Fibroblast of lung (primary cell): ENCODE measurements around the gene CLIC3. TPM values are rescaled to one million over a fixed set of nuclear protein-coding genes. Genes with fewer than 3 reads are reported as not detected.

Experiments used
- DNase-seq, 2 donors: peaks; one replicate each; pipeline versions ENCODE4 v3.0.0 to v3.0.0-alpha.2; 2010; ENCODE audit warnings: low read depth in 2 of 2
- H2AFZ ChIP-seq: 2 replicates; pipeline ENCODE4 v1.5.1; 2012; ENCODE audit warnings: low read length, control low read depth, inconsistent platforms
- H3K27ac ChIP-seq: 2 replicates; pipeline ENCODE4 v1.5.1; 2011; ENCODE audit warnings: low read length, control low read depth; ENCODE audit not compliant: insufficient read depth
- H3K27me3 ChIP-seq: 2 replicates; pipeline ENCODE4 v1.5.1; 2011; ENCODE audit warnings: mild to moderate bottlenecking, low read length; ENCODE audit not compliant: control insufficient read depth, insufficient read depth
- H3K36me3 ChIP-seq: 2 replicates; pipeline ENCODE4 v1.5.1; 2011; ENCODE audit warnings: low read length; ENCODE audit not compliant: control insufficient read depth, insufficient read depth
- H3K4me1 ChIP-seq: 2 replicates; pipeline ENCODE4 v1.5.1; 2011; ENCODE audit warnings: low read length; ENCODE audit not compliant: control insufficient read depth, insufficient read depth; ENCODE audit errors: extremely low read depth
- H3K4me2 ChIP-seq: 2 replicates; pipeline ENCODE4 v1.5.1; 2011; ENCODE audit warnings: low read length, control low read depth; ENCODE audit not compliant: insufficient read depth; ENCODE audit errors: extremely low read depth
- H3K4me3 ChIP-seq, 4 experiments: fragments of 200-600 bp in 1 of 4; sonication (generic) in 1 of 4; replicated peaks in 1 of 4; 2 replicates each; pipeline ENCODE4 v1.5.1; 2011 to 2016; ENCODE audit warnings: low read length in 4 of 4, low read depth in 3 of 4, mild to moderate bottlenecking in 3 of 4, control low read depth in 2 of 4, inconsistent platforms in 1 of 4, mixed read lengths in 1 of 4; ENCODE audit not compliant: insufficient read depth in 1 of 4; ENCODE audit errors: control extremely low read depth in 1 of 4
- H3K79me2 ChIP-seq: 2 replicates; pipeline ENCODE4 v1.5.1; 2012; ENCODE audit warnings: mild to moderate bottlenecking, low read length, inconsistent platforms; ENCODE audit not compliant: control insufficient read depth, insufficient read depth
- H3K9ac ChIP-seq: 2 replicates; pipeline ENCODE4 v1.5.1; 2011; ENCODE audit warnings: mild to moderate bottlenecking, low read length, control low read depth; ENCODE audit not compliant: insufficient read depth
- H3K9me3 ChIP-seq: 2 replicates; pipeline ENCODE4 v1.5.1; 2012; ENCODE audit warnings: low read depth, low read length; ENCODE audit not compliant: control insufficient read depth, insufficient read depth
- H4K20me1 ChIP-seq: 2 replicates; pipeline ENCODE4 v1.5.1; 2011; ENCODE audit warnings: low read length; ENCODE audit not compliant: control insufficient read depth, insufficient read depth; ENCODE audit errors: extremely low read depth
- CTCF ChIP-seq, 2 donors: IDR thresholded peaks in 1 of 2; conservative IDR thresholded peaks in 1 of 2; 1 replicate in 1 of 2; 2 replicates in 1 of 2; pipeline ENCODE4 v1.5.1; 2011 to 2012; ENCODE audit warnings: low read length in 2 of 2, control low read depth in 1 of 2, inconsistent platforms in 1 of 2, low read depth in 1 of 2, mild to moderate bottlenecking in 1 of 2
- EZH2 ChIP-seq: IDR thresholded peaks from 2 replicates; pipeline ENCODE4 v1.5.1; 2012; ENCODE audit warnings: low read length, control low read depth, mild to moderate bottlenecking; ENCODE audit errors: missing control alignments
- polyA plus RNA-seq, 2 donors: library from polyadenylated mRNA; depleted of rRNA in 1 of 2; stranded (reverse) in 1 of 2; unstranded in 1 of 2; fragments of >200 nt; gene quantifications; 2 replicates each; pipeline ENCODE4 v1.2.1, GENCODE V29; 2011 to 2012; ENCODE audit warnings: missing spikeins in 1 of 2
- total RNA-seq: library from RNA; depleted of rRNA; stranded (reverse); fragments of >200 nt; gene quantifications from 2 replicates; pipeline ENCODE4 v1.2.1, GENCODE V29; 2014

Gene CLIC3
- total and polyA plus RNA-seq, 2 donors (not counting 1 experiment from before 2014, with no cell fraction given), result 0.98 to 3.5 TPM

- DNase-seq, result no peak
- Histone ChIP-seq H3K9ac (no peak within 1 kb of the TSS), H4K20me1 (no peaks in the 10 kb centered on the region), H2AFZ (no peak within 1 kb of the TSS), H3K9me3 (no peaks in the 10 kb centered on the region), H3K4me1 (peaks cover 4% of the 10 kb centered on the region), H3K4me3 (no peak within 1 kb of the TSS), H3K36me3 (no peaks in the 10 kb centered on the region), H3K4me2 (no peak within 1 kb of the TSS), H3K27me3 (no peaks in the 10 kb centered on the region), H3K79me2 (no peaks in the 10 kb centered on the region), H3K27ac (no peak within 1 kb of the TSS)
- TF ChIP-seq EZH2 (no peak), CTCF (conservative IDR thresholded peaks at IDR 0.05 in 1 of 2, IDR thresholded peaks at IDR 0.05 in 1 of 2; ENCODE audit: low read depth in 1 of 2, low read length in 2 of 2) (no peak)
These were observed 35.7 kb upstream of the CLIC3 start, which contains the start of gene FUT7 for GRCh38 chr9:137031904-137032640. Gene FUT7, minus strand, starts transcription at chr9:137032088. Its CDS starts 97 bp downstream, at chr9:137031991.

- no peak overlapping the region for H3K27ac ChIP-seq
- DNase-seq, result no peak
- no peaks in the 10 kb centered on the region for H3K36me3 ChIP-seq
- no peaks in the 10 kb centered on the region for H3K27me3 ChIP-seq
- H3K79me2 ChIP-seq, result no peaks in the 10 kb centered on the region
- no peaks in the 10 kb centered on the region for H4K20me1 ChIP-seq
- no peak overlapping the region for H3K4me2 ChIP-seq
- H3K4me3 ChIP-seq, result no peak overlapping the region
- peaks cover 4% of the 10 kb centered on the region for H3K4me1 ChIP-seq
- no peaks in the 10 kb centered on the region for H3K9me3 ChIP-seq
- no peak overlapping the region for H3K9ac ChIP-seq
- no peak for TF ChIP-seq EZH2
- TF ChIP-seq CTCF (conservative IDR thresholded peaks at IDR 0.05 in 1 of 2, IDR thresholded peaks at IDR 0.05 in 1 of 2; ENCODE audit: low read depth in 1 of 2, low read length in 2 of 2), result no peak
- no peak overlapping the region for H2AFZ ChIP-seq
These were observed 34.5 kb upstream of the CLIC3 start for GRCh38 chr9:137030538-137031527.

GRCh38 chr9:137030006-137030405 is 33.6 kb upstream of the CLIC3 start:
- Histone ChIP-seq H3K27me3 (no peaks in the 10 kb centered on the region), H3K4me2 (no peak overlapping the region), H3K4me1 (peaks cover 4% of the 10 kb centered on the region), H3K27ac (no peak overlapping the region), H2AFZ (no peak overlapping the region), H3K9ac (no peak overlapping the region), H3K4me3 (no peak overlapping the region), H3K9me3 (no peaks in the 10 kb centered on the region), H3K36me3 (no peaks in the 10 kb centered on the region), H4K20me1 (no peaks in the 10 kb centered on the region), H3K79me2 (no peaks in the 10 kb centered on the region)
- no peak for DNase-seq
- TF ChIP-seq CTCF (conservative IDR thresholded peaks at IDR 0.05 in 1 of 2, IDR thresholded peaks at IDR 0.05 in 1 of 2; ENCODE audit: low read depth in 1 of 2, low read length in 2 of 2) (no peak), EZH2 (no peak)
